ENCODE measurements around the gene ZNF397. TPM values are rescaled to one million over a fixed set of nuclear protein-coding genes. Genes with fewer than 3 reads are reported as not detected.
A peak's percentile ranks its signal among the peaks of the same experiment; 100 is the strongest.

Gene ZNF397
- total and polyA plus RNA-seq, 4 donors: 12.2 to 53.8 (median 17.1) TPM

DNA sequence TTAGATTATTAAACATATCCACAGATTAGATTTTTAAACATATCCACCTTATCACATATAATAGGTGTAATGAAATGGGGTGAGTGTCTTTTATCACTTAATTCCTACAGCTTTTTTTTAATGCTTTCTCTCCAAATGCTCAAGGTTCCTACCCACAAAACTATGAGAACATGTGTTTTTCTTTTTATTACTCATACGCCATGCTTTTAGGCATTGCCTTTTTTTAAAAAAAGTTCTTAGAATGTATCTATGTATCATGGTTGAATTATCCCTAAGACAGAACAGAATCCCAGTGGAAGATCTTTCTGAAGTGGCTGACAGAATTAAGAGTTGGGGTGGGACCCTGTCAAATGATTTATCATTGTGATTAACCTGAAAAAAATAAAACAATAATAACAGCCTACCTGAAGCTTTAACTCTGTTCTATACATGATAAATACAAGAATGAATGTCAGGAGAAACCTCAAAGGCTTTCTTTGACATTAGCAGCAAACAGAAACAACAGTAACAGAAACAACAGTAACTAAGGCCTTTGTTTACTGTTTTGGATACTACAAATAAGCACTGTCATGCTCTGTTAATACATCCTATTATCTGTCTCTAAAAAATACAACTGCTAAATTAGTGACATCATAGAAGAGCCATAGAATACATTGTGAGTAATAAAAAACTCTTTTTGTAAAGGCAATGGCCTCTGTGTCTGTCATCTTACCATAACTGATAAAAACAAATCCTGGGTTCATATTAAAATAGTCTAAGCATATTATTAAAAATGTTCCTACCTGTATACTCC is 4.1 kb upstream of the ZNF397 start:
- ATAC-seq (ENCODE audit: insufficient read depth, low FRiP score) (no peak), DNase-seq (no peak)
- H3K9ac ChIP-seq (ENCODE audit: insufficient read depth in 1 of 2, low read length in 2 of 2): no peak overlapping the region
- no peak for TF ChIP-seq CTCF (IDR thresholded peaks at IDR 0.05; ENCODE audit: control extremely low read depth, extremely low read depth)
- no peak overlapping the region for H3K4me3 ChIP-seq
- no peaks in the 10 kb centered on the region for H3K27me3 ChIP-seq (ENCODE audit: control insufficient read depth in 3 of 3, insufficient read depth in 3 of 3, low read length in 2 of 3)
- no peaks in the 10 kb centered on the region for H3K9me3 ChIP-seq (ENCODE audit: control insufficient read depth in 4 of 4, insufficient read depth in 3 of 4, low read length in 3 of 4)
- H3K4me1 ChIP-seq (ENCODE audit: control insufficient read depth in 5 of 5, insufficient read depth in 5 of 5, low read length in 5 of 5): peaks cover 0 to 4% (median 0%) of the 10 kb centered on the region in 5 donors
- peaks cover 0 to 3% (median 0%) of the 10 kb centered on the region in 4 donors for H3K36me3 ChIP-seq (ENCODE audit: control insufficient read depth in 4 of 4, insufficient read depth in 4 of 4, low read length in 4 of 4)
- 93 to 97% methylated on average over 1 of the region's 1 CpG for WGBS, 2 donors
- no peak overlapping the region for H3K27ac ChIP-seq (ENCODE audit: low read depth in 1 of 2, low read length in 1 of 2)

GRCh38 chr18:35239314-35239713 is 1.5 kb upstream of the ZNF397 start:
- Histone ChIP-seq H3K9ac (ENCODE audit: insufficient read depth in 1 of 2, low read length in 2 of 2) (no peak overlapping the region), H3K36me3 (ENCODE audit: control insufficient read depth in 4 of 4, insufficient read depth in 4 of 4, low read length in 4 of 4) (peaks cover 8 to 22% (median 19%) of the 10 kb centered on the region in 4 donors), H3K4me1 (ENCODE audit: control insufficient read depth in 5 of 5, insufficient read depth in 5 of 5, low read length in 5 of 5) (peaks cover 0 to 7% (median 0%) of the 10 kb centered on the region in 5 donors), H3K27ac (ENCODE audit: low read depth in 1 of 2, low read length in 1 of 2) (no peak overlapping the region), H3K27me3 (ENCODE audit: control insufficient read depth in 3 of 3, insufficient read depth in 3 of 3, low read length in 2 of 3) (no peaks in the 10 kb centered on the region), H3K4me3 (no peak overlapping the region), H3K9me3 (ENCODE audit: control insufficient read depth in 4 of 4, insufficient read depth in 3 of 4, low read length in 3 of 4) (peaks cover 0 to 2% (median 0%) of the 10 kb centered on the region in 4 donors)
- DNase-seq (peak in 2 of 3 donors; percentile 27 to 29), ATAC-seq (ENCODE audit: insufficient read depth, low FRiP score) (no peak)
- WGBS, 2 donors: 87% methylated on average over 1 of the region's 1 CpG
- TF ChIP-seq CTCF (IDR thresholded peaks at IDR 0.05; ENCODE audit: control extremely low read depth, extremely low read depth): no peak

GRCh38 chr18:35241448-35241804 is 592 bp downstream of the ZNF397 start:
- 0 to 1% methylated on average over 5 of the region's 5 CpGs for WGBS, 2 donors
- Histone ChIP-seq H3K36me3 (ENCODE audit: control insufficient read depth in 4 of 4, insufficient read depth in 4 of 4, low read length in 4 of 4) (peaks cover 11 to 35% (median 34%) of the 10 kb centered on the region in 4 donors), H3K9me3 (ENCODE audit: control insufficient read depth in 4 of 4, insufficient read depth in 3 of 4, low read length in 3 of 4) (peaks cover 0 to 2% (median 0%) of the 10 kb centered on the region in 4 donors), H3K4me3 (peak overlapping the region; percentile 88), H3K27me3 (ENCODE audit: control insufficient read depth in 3 of 3, insufficient read depth in 3 of 3, low read length in 2 of 3) (no peaks in the 10 kb centered on the region), H3K4me1 (ENCODE audit: control insufficient read depth in 5 of 5, insufficient read depth in 5 of 5, low read length in 5 of 5) (peaks cover 0 to 7% (median 0%) of the 10 kb centered on the region in 5 donors), H3K27ac (ENCODE audit: low read depth in 1 of 2, low read length in 1 of 2) (peak overlapping the region in 1 of 2 donors; percentile 87), H3K9ac (ENCODE audit: insufficient read depth in 1 of 2, low read length in 2 of 2) (peak overlapping the region; percentile 93 to 98)
- ATAC-seq (ENCODE audit: insufficient read depth, low FRiP score) (no peak), DNase-seq (peak in 1 of 3 donors; percentile 71)
- no peak for TF ChIP-seq CTCF (IDR thresholded peaks at IDR 0.05; ENCODE audit: control extremely low read depth, extremely low read depth)

All from lung (tissue), 12 donors.